Measurements from ENCODE around the gene RGMB.

RGMB gene

GRCh38 chr5:98839469-98840383 is 66.3 kb downstream of the RGMB start:
- no peak for DNase-seq

- no peak for DNase-seq
Measured at GRCh38 chr5:98840946-98841345, 67.5 kb downstream of the RGMB start.

- no peak for DNase-seq
Measured at GRCh38 chr5:98843481-98843880, 70.0 kb downstream of the RGMB start.

GRCh38 chr5:98844865-98845264 is 71.4 kb downstream of the RGMB start:
- DNase-seq, result no peak

GRCh38 chr5:98845878-98846277 is 72.4 kb downstream of the RGMB start:
- DNase-seq, result no peak
